Panc1 (cell line): ENCODE measurements around the gene MS4A4E.

Experiments
- POLR2AphosphoS5 ChIP-seq: IDR thresholded peaks from 2 replicates; pipeline ENCODE4 v1.6.1; 2012; ENCODE audit warnings: mild to moderate bottlenecking, low read depth, low read length, moderate library complexity
- SIN3A ChIP-seq: IDR thresholded peaks from 2 replicates; pipeline ENCODE4 v1.6.1; 2012; ENCODE audit warnings: low read depth, mild to moderate bottlenecking, low read length, moderate library complexity, borderline replicate concordance; ENCODE audit not compliant: insufficient read depth
- TF ChIP-seq, protein P1 (sequence below), 2 experiments: IDR thresholded peaks; 2 replicates each; pipeline ENCODE4 v1.6.1; 2011 to 2012; ENCODE audit warnings: low read depth in 2 of 2, control low read depth in 1 of 2, low read length in 1 of 2, mild to moderate bottlenecking in 1 of 2, moderate library complexity in 1 of 2; ENCODE audit not compliant: insufficient read depth in 1 of 2
- TF ChIP-seq, protein P2 (sequence below): fragments of 450-650 bp; IDR thresholded peaks from 2 replicates; pipeline ENCODE4 v1.5.1; 2017; ENCODE audit warnings: mild to moderate bottlenecking

DNA sequence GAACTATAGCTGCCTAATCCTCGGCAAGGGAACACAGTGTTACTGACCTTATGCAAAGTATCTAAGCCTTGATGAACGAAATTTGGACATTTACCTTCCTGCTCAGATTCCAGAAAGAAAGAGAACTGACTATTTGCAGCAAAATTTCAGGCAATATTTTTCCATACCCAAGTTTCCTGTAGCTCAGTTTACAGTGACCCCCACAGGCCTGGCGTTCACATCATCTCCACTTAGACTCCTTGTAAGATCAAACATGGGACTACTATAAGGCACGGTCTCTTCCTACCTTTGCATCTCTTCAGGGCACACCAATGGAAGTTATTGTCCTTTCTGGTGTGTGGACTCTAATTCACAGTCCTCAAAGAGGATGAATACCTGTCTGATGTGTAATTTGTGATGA is 81.2 kb downstream of the MS4A4E start:
- TF ChIP-seq, protein P1, sequence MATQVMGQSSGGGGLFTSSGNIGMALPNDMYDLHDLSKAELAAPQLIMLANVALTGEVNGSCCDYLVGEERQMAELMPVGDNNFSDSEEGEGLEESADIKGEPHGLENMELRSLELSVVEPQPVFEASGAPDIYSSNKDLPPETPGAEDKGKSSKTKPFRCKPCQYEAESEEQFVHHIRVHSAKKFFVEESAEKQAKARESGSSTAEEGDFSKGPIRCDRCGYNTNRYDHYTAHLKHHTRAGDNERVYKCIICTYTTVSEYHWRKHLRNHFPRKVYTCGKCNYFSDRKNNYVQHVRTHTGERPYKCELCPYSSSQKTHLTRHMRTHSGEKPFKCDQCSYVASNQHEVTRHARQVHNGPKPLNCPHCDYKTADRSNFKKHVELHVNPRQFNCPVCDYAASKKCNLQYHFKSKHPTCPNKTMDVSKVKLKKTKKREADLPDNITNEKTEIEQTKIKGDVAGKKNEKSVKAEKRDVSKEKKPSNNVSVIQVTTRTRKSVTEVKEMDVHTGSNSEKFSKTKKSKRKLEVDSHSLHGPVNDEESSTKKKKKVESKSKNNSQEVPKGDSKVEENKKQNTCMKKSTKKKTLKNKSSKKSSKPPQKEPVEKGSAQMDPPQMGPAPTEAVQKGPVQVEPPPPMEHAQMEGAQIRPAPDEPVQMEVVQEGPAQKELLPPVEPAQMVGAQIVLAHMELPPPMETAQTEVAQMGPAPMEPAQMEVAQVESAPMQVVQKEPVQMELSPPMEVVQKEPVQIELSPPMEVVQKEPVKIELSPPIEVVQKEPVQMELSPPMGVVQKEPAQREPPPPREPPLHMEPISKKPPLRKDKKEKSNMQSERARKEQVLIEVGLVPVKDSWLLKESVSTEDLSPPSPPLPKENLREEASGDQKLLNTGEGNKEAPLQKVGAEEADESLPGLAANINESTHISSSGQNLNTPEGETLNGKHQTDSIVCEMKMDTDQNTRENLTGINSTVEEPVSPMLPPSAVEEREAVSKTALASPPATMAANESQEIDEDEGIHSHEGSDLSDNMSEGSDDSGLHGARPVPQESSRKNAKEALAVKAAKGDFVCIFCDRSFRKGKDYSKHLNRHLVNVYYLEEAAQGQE (IDR thresholded peaks at IDR 0.05; ENCODE audit: insufficient read depth in 1 of 2, low read depth in 2 of 2, low read length in 1 of 2), result no peak
- no peak for TF ChIP-seq POLR2AphosphoS5
- no peak for TF ChIP-seq SIN3A
- TF ChIP-seq, protein P2, sequence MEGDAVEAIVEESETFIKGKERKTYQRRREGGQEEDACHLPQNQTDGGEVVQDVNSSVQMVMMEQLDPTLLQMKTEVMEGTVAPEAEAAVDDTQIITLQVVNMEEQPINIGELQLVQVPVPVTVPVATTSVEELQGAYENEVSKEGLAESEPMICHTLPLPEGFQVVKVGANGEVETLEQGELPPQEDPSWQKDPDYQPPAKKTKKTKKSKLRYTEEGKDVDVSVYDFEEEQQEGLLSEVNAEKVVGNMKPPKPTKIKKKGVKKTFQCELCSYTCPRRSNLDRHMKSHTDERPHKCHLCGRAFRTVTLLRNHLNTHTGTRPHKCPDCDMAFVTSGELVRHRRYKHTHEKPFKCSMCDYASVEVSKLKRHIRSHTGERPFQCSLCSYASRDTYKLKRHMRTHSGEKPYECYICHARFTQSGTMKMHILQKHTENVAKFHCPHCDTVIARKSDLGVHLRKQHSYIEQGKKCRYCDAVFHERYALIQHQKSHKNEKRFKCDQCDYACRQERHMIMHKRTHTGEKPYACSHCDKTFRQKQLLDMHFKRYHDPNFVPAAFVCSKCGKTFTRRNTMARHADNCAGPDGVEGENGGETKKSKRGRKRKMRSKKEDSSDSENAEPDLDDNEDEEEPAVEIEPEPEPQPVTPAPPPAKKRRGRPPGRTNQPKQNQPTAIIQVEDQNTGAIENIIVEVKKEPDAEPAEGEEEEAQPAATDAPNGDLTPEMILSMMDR, result no peak
